Endothelial cell (in vitro differentiated cells): ENCODE results near the gene PPM1H. TPM values are rescaled to one million over a fixed set of nuclear protein-coding genes. Genes with fewer than 3 reads are reported as not detected.

Source experiments
- DNase-seq: peaks from one replicate; pipeline ENCODE4 v3.0.0; 2021; ENCODE audit warnings: low spot score
- H3K27ac Mint-ChIP-seq: one replicate; pipeline ENCODE4 v1.8.0; 2021; ENCODE audit warnings: mixed read lengths, inconsistent platforms; ENCODE audit not compliant: unreplicated experiment
- H3K27me3 Mint-ChIP-seq: one replicate; pipeline ENCODE4 v1.8.0; 2021; ENCODE audit warnings: mild to moderate bottlenecking, moderate library complexity, mixed read lengths, inconsistent platforms; ENCODE audit not compliant: unreplicated experiment
- H3K36me3 Mint-ChIP-seq: one replicate; pipeline ENCODE4 v1.8.0; 2021; ENCODE audit warnings: mild to moderate bottlenecking, low read depth, mixed read lengths, inconsistent platforms; ENCODE audit not compliant: unreplicated experiment
- H3K4me1 Mint-ChIP-seq: one replicate; pipeline ENCODE4 v1.8.0; 2021; ENCODE audit warnings: mild to moderate bottlenecking, mixed read lengths, inconsistent platforms; ENCODE audit not compliant: unreplicated experiment
- H3K4me3 Mint-ChIP-seq: one replicate; pipeline ENCODE4 v1.8.0; 2021; ENCODE audit warnings: mild to moderate bottlenecking, mixed read lengths, inconsistent platforms; ENCODE audit not compliant: unreplicated experiment
- H3K9me3 Mint-ChIP-seq: one replicate; pipeline ENCODE4 v1.8.0; 2021; ENCODE audit warnings: mixed read lengths, inconsistent platforms; ENCODE audit not compliant: unreplicated experiment
- CTCF ChIP-seq: fragments of 200-600 bp; sonication (generic); IDR thresholded peaks from one replicate; pipeline ENCODE4 v1.5.0; 2021; ENCODE audit warnings: antibody characterized with exemption; ENCODE audit not compliant: unreplicated experiment
- total RNA-seq: library from RNA; stranded (reverse); fragmentation: NEBNext Ultra II Directional; extraction: Animal tissue kit (Norgen Biotek cat#: 25700); gene quantifications from one replicate; pipeline ENCODE4 v1.2.1, GENCODE V29; 2021; ENCODE audit not compliant: unreplicated experiment

PPM1H gene
- total RNA-seq, 1 donor from 2014 or later = 71.8 TPM

DNA sequence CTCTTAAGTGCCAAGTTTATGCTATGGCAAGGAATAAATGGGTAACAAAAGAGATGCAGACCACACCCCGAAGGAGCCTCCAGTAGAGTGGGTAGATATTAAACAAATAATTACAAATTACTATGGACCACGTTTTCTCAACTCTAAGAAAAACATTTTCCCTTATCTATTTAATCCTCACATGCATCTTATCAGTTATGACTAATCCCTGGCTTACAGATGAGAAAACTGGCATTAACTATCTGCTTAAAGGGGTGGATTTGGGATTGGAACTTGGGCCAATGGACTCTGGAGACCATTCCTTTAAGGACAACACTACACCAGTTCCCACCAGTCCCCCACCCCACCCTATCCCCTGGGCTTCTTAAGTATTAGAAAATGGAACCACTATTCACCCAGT lies 26.3 kb downstream of the PPM1H start:
- no peak for DNase-seq
- Mint-ChIP-seq H3K27ac (no peak overlapping the region), H3K9me3 (no peaks in the 10 kb centered on the region), H3K4me3 (no peak overlapping the region), H3K36me3 (peaks cover 13% of the 10 kb centered on the region), H3K4me1 (peaks cover 24% of the 10 kb centered on the region), H3K27me3 (peaks cover 8% of the 10 kb centered on the region)
- TF ChIP-seq CTCF = no peak

GRCh38 chr12:62907561-62907960 lies 27.4 kb downstream of the PPM1H start:
- Mint-ChIP-seq H3K27me3 (peaks cover 6% of the 10 kb centered on the region), H3K36me3 (peaks cover 5% of the 10 kb centered on the region), H3K27ac (no peak overlapping the region), H3K4me1 (peaks cover 24% of the 10 kb centered on the region), H3K9me3 (no peaks in the 10 kb centered on the region), H3K4me3 (no peak overlapping the region)
- DNase-seq = no peak
- no peak for TF ChIP-seq CTCF

- Mint-ChIP-seq H3K27ac (no peak overlapping the region), H3K27me3 (peaks cover 6% of the 10 kb centered on the region), H3K4me3 (no peak overlapping the region), H3K9me3 (no peaks in the 10 kb centered on the region), H3K36me3 (peaks cover 5% of the 10 kb centered on the region), H3K4me1 (peaks cover 24% of the 10 kb centered on the region)
- TF ChIP-seq CTCF = no peak
- DNase-seq = no peak
These were observed 27.9 kb downstream of the PPM1H start for GRCh38 chr12:62907078-62907477.

DNA sequence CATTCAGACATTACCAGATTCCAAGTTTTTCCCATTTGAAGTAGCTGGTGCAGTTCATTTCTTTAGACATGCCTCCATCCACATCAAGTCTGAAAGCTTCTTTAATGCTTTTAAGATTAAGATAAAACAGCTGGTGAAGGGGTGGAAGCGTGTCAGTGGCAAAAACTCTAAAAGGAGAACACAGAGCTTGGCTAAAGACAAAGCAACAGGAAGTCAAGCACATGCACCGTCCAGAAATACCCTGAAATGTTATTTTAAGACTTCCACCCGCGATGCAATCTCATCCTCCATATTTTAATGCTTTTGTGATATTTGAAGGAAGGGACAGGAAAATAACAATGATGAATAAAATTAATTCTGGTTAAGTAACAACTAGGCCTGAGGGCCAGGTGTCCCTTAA lies 31.8 kb downstream of the PPM1H start:
- H3K27ac Mint-ChIP-seq = peak overlapping the region; percentile 82
- H3K36me3 Mint-ChIP-seq = no peaks in the 10 kb centered on the region
- H3K9me3 Mint-ChIP-seq = no peaks in the 10 kb centered on the region
- H3K4me3 Mint-ChIP-seq = no peak overlapping the region
- peaks cover 19% of the 10 kb centered on the region for H3K4me1 Mint-ChIP-seq
- no peaks in the 10 kb centered on the region for H3K27me3 Mint-ChIP-seq
- no peak for TF ChIP-seq CTCF
- DNase-seq = no peak

DNA sequence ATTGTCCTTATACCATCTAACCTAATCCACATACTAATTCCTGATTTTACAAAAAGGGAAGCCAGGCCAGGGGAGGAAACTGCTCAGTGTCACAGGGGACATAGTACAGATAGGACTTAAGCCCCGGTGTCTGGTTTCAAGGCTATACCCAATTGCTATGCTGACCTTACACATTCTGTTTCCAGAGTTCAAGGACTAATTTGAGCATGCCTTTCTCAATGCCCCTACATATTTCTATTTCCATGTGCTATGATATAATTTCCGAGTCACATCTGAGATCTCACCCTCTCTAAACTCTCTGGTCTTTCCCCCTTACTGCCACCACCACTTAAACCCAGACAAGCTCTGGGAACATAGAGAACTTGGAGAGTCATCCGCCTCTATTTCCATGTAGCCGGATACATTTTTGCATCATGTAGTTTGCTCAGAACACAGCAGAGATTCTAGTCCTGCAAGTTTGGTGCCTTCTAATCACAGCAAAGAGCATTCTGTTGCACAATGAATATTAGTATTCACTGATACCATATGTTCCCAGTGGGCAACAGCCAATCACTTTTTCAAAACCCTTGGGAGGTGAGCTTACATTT lies 34.2 kb downstream of the PPM1H start:
- H3K4me3 Mint-ChIP-seq = no peak overlapping the region
- H3K9me3 Mint-ChIP-seq = no peaks in the 10 kb centered on the region
- peak overlapping the region; percentile 6 for H3K27ac Mint-ChIP-seq
- peaks cover 19% of the 10 kb centered on the region for H3K4me1 Mint-ChIP-seq
- no peaks in the 10 kb centered on the region for H3K36me3 Mint-ChIP-seq
- DNase-seq = no peak
- no peak for TF ChIP-seq CTCF
- no peaks in the 10 kb centered on the region for H3K27me3 Mint-ChIP-seq
